HG03103 (cell line): ENCODE measurements around the gene KANK4.
"Not testable (repeated sequence)": the region's sequence is repeated elsewhere in the genome, so short reads cannot be mapped to it uniquely, and the experiment has no call there.

Source experiments
- ATAC-seq: cut with Tn5 transposase; IDR thresholded peaks from one replicate; pipeline ENCODE4 v1.9.1; 2021; ENCODE audit warnings: low read depth; ENCODE audit not compliant: unreplicated experiment

Gene KANK4

DNA sequence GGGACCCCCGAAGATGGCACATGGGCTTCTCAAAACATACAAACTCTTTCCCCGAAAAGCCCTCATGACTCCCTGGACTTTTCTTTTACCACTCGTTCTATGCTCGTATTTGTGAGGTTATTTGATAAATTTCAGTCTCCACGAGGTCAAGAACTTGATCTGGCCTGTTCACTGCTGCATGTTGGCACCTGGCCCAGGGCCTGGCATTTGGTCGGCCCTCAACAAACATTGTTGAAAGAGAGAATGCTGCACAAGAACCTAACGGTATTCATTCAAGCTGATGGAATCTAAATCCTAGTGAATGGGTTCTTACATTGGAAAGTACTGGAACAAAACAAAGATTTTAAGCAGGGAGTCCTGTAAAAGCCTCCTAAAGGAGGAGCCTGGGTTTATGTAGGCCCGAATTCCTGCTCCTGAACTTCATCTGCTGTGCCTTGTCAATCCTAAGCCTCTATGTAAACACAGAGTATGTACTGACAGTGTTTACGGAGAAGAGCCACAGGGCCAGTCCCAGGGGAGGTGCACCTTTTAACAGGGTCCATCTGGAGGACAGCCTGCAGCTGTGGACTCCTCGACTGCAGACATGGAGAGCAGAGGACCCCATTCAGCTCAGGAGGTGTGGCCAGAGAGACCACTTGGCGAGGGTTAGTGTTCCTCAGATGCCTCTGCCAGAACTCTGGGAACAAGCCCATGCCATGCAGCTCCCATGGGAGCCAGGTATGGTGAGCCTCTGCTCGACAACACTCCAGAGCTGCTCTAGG, 77.7 kb downstream of the KANK4 start:
- ATAC-seq, result no peak

GRCh38 chr1:62240651-62241370, 78.4 kb downstream of the KANK4 start:
- no peak for ATAC-seq

- ATAC-seq, result not testable (repeated sequence)
Measured at GRCh38 chr1:62239652-62240403, 79.4 kb downstream of the KANK4 start.

- ATAC-seq, result no peak
Measured at GRCh38 chr1:62238507-62238906, 80.7 kb downstream of the KANK4 start.

DNA sequence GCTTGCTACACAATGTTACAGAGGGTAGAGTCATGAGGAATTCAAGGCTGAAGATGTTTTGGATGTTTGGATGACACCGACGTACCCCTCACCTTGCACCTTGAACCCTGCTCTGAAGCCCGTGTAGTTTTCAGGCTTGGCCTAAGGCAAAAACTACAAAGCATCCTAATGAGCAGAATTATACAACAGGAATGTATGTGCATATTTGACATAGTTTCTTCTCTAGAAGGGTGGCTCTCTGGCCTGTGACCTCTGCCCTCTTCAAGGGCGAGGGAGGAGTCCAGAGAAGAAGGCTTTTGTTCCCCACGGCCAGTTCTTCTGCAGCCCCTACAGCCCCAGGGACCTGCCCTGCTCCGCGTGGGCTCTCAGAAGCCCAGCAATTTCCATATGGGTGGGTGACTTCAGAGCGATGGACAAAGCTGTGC, 81.3 kb downstream of the KANK4 start:
- ATAC-seq, result no peak

GRCh38 chr1:62237361-62237760, 81.9 kb downstream of the KANK4 start:
- ATAC-seq, result no peak

GRCh38 chr1:62235576-62235975, 83.7 kb downstream of the KANK4 start:
- no peak for ATAC-seq

- no peak for ATAC-seq
Measured at GRCh38 chr1:62234688-62235087, 84.5 kb downstream of the KANK4 start.

DNA sequence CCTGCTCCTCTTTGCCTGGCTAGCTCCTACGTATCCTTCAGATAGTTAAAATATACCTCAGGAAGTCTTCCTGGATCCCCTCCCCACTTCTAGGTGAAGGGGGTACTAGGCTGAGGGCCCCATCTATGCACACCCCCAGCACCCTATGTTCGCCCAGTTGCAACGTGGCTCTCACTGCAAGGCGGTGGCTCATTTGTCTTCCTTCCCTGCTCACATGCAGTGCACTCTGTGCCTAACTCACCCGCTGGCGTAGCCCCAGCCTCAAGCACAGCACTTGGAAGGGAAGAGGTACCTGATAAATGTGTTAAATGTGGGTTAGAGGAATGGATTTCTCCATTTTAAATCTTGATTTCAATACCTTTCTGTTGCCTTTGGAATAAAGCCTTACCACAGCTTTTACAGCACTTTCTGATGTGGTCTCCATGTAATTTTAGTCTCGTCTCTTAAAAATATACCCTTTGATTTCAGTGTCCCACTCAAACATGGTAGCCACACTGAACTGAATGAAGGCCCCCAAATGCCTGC, 85.2 kb downstream of the KANK4 start:
- no peak for ATAC-seq

GRCh38 chr1:62232871-62233278, 86.4 kb downstream of the KANK4 start:
- no peak for ATAC-seq

DNA sequence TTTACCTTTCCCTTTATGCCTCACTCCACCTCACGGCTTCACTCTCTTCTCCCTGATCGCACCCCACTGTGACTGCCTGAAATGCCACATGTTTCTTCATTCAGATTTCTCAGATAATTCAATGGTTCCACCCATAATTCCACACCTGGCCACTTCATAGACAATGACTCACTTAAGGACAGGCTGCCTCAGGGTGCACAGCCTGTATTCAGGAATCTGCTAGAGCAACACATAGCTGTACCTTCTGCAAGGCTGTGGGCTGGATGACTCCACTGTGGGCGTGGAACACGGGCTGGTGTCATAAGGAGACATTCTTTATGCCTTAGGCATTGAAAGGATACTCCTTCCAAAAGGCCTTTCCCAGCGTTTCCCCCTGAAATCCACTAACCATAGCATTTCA, 88.5 kb downstream of the KANK4 start:
- ATAC-seq, result no peak

GRCh38 chr1:62229932-62230331, 89.3 kb downstream of the KANK4 start:
- no peak for ATAC-seq

- ATAC-seq, result no peak
Measured at GRCh38 chr1:62229468-62229867, 89.8 kb downstream of the KANK4 start.

- no peak for ATAC-seq
Measured at GRCh38 chr1:62228883-62229187, 90.4 kb downstream of the KANK4 start.

- no peak for ATAC-seq
Measured at GRCh38 chr1:62228136-62228882, 90.9 kb downstream of the KANK4 start.

- ATAC-seq, result no peak
Measured at GRCh38 chr1:62227496-62227895, 91.7 kb downstream of the KANK4 start.

GRCh38 chr1:62224182-62224581, 95.1 kb downstream of the KANK4 start:
- no peak for ATAC-seq

- ATAC-seq, result no peak
Measured at GRCh38 chr1:62222321-62222720, 96.9 kb downstream of the KANK4 start.

DNA sequence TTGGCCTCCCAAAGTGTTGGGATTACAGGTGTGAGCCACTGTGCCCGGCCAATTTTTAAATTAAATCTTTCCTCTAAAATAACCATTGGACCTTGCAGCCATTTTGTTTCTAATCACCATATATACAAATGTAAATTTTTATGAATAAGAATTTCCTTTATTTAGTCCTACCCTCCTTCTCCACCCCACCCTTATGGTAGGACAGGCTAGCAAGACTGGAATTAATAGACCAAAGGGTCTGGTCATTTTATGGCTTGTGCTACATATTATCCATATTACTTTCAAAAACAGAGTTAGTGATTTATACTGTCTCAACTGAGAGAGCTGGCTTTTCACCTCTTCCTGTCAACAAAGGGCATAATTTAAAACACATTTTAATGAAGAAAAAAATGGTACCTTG, 98.1 kb downstream of the KANK4 start:
- ATAC-seq, result no peak

DNA sequence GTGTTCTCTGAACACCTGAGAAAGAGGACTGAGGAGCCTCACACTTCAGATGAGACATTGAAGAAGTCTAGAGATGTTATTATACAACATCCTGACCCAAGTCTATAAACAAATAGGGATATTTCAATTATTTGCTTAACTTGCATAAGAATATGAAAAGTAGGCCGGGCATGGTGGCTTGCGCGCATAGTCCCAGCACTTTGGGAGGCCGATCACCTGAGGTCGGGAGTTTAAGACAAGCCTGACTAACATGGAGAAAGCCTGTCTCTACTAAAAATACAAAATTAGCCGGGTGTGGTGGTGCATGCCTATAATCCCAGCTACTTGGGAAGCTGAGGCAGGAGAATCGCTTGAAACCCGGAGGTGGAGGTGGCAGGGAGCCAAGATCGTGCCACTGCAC, 98.8 kb downstream of the KANK4 start:
- ATAC-seq, result not testable (repeated sequence)

- ATAC-seq, result no peak
Measured at GRCh38 chr1:62218604-62219003, 100.6 kb downstream of the KANK4 start.
